Stimulated activated CD8-positive, alpha-beta memory T cell treated with anti-CD3 and anti-CD28 coated beads, Interleukin-12 subunit alpha, Interleukin-12 subunit beta, amount 100 ng/mL, for 24 hours (primary cell): ENCODE results near the gene PPP1R11.

Source experiments
- DNase-seq: peaks from one replicate; pipeline ENCODE4 v3.0.0-alpha.2; 2020; ENCODE audit errors: extremely low read depth

PPP1R11 gene

DNA sequence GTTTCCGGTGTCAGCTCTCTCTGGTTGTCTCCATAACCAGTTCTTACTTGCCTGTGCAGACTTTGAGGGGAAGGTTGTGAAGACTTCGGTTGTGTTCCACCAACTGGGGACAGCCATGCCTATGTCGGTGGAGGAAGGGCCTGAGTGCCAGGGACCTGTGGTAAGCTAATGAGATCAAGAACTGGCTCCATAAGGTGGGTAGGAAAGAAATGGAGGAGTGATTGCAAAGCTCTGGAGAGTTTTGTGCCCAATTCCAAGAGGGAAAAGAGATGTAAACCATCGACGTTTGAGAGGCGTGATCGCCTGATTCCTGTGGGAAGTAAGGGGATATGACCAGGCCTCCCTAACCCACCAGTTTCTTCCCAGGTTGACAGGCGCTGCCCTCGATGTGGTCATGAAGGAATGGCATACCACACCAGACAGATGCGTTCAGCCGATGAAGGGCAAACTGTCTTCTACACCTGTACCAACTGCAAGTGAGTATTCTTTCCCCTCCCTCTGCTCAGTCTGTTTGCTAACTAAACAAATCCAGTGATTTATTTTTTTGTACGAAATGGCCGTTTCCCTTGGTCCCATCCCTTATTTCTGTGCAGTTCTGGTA, 5.0 kb upstream of the PPP1R11 start:
- DNase-seq = no peak

DNA sequence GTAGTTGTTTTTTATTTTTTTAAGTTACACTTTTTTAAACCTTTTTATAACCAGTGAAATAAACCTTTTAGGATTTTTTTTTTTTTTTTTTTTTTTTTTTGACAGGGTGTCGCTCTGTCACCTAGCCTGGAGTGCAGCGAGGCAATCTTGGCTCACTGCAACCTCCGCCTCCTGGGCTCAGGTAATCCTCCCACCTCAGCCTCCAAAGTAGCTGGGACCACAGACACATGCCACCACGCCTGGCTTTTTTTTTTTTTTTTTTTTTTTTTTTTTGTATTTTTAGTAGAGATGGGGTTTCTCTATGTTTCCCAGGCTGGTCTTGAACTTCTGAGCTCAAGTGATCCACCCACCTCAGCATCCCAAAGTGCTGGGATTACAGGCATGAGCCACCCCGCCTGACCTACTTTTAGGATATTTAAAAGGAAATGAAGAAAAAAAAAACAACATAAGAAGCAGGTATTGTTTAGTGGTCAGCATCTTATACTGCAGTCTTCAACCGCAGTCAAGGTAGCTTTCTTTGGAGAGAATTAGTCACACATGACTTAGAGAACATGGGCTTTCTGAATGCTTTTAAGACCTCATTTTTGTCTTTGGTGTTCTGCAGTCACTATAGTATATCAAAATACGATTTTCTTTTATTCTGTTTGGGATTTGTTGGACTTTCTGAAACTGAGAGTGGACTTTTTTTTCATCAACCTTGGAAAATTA, 4.4 kb upstream of the PPP1R11 start:
- no peak for DNase-seq

DNA sequence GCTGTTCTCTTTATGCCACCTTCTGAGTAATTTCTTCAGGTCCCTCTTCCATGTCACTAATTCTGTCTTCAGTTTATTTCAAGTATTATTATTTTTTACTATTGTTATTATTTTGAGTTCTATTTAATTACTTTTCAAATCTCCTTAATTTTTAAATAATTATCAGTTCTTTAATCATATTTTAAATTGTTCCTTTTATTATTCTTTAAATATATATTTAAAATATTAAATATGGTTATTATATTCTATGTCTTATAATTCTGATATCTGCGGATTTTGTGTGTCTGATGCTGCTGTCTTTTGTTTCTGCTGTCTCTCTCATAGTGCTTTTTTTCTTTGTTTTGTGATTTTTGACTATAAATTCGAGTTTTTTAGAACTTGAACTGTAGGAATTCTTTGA, 3.7 kb upstream of the PPP1R11 start:
- DNase-seq = no peak

DNA sequence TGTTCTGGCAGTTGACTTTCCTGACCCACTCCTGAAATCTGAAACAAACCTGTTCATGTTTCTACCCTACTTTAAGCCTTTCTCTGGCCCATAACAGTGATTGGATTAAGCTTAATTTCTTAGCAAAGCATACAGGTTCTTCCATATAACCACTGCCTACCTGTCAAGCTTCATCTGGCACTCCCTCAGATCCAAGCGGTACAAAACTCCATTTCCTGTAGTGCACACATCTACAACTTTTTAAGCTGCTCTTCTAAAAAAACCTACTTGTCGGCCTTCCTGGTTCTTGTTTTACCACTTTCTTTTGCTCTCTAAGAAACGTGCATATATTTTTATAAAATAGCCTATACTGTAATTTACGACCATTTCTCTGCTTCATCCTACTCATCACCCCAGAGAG, 916 bp upstream of the PPP1R11 start:
- no peak for DNase-seq

DNA sequence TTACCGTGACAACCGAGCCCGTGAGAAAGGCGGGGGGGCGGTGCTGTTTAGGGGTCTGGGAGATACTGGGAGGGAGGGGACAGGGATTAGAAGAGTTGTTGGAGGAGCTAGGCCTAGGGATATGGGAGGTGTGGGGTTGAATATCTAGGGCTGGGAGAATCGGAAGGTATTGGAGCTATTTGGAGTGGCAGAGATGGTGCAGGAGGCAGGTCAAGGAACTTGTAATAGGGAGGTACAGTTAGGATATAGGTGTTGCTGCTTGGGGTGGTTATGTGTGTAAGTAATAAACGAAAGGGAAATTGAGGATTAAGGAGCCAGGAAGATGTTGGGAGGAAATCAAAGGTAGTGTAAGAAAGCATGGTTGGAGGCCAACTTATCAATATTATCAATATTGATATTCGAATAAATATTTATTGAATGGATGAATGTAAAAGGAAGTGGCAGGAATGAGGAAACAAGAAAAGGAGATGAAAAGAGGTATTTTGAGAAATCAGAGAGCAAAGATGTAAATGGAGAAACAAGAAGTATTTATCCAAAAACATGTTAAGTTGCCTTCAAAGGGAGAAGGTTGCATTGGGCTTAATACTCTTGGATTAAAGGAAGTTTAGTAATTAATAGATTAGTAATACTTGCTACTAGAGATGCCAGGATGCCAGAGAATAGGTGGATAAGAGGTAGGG, 602 bp downstream of the PPP1R11 start:
- no peak for DNase-seq

DNA sequence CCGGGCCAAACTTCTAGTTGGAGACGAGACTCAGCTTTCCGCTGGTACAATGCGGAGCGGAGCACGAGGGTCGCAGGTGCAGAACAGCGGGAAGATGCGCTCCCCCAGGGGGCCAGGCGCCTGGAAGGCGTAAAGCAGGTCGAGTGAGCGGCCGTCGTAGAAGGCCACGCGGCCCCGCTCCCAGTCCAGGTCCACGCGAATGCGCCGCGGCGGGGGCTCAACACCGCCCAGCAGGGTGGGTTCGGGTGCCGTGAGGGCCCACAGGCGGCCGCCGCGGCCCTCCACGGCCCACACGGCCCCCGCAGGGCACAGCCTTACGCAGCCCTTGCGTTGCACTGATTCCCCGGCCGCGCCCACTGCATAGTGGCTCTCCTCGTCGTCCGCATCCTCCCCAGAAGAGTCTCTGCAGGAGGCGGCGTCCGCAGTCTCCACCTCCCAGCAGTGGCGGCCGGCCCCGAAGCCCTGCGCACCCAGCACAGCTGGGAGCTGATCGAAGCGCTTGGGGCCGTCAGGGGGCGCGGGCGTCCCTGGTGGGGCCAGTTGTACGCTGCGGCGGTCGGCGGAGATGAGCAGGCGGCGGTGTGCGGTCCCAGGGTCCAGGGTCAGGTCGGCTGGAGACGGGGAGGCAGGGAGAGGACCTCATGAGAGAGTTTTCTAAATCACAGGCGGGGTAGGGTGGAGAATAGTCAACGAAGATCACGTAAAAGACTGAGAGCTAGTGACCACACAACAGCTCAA, 4.3 kb downstream of the PPP1R11 start:
- no peak for DNase-seq

DNA sequence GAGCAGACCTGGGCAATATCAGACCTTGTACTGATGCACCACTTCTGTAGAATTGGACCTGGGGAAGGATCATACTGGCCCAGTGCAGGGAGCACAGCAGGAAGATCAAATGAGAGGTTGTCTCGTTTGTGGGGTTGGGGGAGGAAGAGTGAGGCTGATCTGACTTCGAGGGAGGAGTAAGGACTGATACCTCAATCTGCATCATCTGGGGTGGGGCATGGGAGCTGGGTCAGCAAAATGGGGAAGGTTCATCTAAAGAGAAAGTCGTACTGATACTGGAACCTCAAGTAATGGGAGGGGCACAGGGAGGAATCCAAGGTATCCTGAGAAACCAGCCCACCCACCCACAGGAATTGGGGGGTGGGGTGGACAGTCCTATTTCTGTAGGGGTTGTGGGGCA, 4.9 kb downstream of the PPP1R11 start:
- DNase-seq = no peak

DNA sequence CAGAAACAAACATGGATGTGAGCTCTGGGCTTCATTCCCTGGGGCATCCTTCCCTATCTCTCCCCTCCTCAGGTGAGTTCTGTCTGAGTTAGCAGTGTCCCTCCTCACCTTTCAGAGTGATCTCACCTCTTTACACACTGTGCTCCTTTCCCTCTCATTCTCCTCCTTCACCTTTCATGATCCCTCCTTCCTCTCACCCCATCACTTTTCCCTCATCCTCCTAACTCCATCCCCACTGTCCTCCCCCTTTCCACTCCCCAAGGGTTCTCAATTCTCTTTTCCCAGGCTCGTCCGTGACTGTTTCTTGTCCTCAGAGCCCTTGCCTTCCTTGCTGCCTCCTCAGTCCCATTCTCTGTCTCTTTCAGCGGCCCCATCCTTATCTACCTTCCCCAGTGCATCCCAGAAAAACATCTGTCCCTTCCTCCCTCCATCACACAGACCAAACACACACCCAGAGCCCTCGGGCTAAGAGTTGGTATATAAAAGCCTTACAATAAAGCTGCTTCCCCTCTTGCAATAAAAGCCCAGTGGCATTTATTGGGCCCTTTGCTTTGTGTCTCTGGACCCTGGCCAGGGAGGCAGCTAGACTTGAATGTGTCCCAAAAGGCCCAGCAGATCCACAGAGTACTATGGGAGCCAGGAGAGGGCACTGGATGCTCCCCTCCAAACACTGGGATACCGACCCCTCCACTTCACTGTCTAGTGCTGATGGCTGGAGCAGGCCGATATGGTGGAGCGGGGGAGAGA, 6.7 kb downstream of the PPP1R11 start:
- DNase-seq = no peak

DNA sequence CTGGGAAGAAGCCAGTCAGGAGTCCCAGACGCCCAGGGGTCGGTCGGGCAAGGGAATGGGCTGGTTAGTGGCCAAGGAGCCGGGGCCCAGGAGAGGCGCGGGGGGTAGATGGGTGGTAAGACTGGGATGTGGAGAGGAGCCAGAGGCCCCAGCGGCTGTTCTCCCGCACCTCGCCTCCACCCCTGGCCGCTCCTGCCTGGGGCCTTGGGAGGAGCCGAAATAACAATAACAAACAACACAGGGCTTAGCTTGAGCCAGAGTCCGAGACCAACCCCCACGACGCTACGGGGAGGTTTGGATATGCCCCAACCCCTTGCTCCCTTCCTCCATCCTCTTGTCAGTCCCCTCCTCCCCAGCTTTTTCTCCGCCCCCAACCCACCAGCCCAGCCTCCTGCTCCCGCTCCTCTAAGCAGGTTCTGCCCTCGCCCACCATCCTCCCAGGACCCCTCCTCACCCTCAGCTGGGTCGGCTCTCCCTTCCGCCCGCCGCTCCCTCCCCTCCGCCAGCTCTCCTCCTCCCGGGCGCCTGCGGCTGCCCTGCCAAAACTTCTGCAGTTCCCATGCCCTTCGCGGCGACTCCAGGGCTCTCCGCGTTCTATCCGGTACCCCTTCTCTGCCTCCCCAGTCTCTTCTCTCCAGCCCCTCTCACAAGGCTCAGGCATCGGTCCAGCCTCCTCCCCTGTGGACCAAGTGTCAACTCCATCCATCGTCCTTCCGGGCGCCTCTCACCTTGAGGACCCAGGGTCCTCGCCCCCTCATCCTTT, 7.5 kb downstream of the PPP1R11 start:
- DNase-seq = no peak

DNA sequence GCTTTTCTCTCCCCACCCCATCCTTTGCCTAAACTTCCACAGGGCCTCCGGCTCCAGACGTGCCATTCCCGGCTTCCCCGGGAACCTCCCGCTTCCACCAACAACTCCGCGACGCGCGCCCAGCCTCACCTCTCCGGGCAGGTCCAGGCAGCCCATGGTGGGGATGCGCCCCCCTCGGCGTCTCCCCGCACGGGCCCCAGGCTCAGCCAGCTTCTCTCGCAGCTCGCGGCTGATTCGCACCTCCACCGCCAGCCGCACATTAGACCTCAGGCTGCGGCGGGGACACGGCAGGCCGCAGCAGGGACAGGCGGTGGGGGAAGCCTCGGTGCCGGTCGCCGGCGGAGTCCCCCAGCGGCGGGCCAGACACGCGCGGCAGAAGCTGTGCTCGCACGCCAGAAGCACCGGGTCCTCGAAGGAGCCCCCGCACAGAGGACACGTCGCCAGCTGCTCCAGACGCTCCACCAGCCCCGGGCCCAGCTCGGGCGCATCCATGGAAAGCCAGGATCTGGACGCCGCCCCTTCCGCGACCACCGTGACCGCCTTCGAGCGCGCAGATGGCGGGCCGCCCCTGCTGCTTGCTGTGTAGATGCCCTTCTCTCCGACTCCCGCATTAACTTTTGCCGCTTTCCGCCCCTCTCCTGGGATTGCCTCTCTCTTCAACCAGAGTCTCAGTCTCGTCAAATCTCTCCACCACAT, 8.2 kb downstream of the PPP1R11 start, which contains the start of gene RNF39:
Gene RNF39 (minus strand): TSS at position 676 of the 696 bp plus-strand sequence. CDS start 184 bp downstream, at position 492.
- no peak for DNase-seq

DNA sequence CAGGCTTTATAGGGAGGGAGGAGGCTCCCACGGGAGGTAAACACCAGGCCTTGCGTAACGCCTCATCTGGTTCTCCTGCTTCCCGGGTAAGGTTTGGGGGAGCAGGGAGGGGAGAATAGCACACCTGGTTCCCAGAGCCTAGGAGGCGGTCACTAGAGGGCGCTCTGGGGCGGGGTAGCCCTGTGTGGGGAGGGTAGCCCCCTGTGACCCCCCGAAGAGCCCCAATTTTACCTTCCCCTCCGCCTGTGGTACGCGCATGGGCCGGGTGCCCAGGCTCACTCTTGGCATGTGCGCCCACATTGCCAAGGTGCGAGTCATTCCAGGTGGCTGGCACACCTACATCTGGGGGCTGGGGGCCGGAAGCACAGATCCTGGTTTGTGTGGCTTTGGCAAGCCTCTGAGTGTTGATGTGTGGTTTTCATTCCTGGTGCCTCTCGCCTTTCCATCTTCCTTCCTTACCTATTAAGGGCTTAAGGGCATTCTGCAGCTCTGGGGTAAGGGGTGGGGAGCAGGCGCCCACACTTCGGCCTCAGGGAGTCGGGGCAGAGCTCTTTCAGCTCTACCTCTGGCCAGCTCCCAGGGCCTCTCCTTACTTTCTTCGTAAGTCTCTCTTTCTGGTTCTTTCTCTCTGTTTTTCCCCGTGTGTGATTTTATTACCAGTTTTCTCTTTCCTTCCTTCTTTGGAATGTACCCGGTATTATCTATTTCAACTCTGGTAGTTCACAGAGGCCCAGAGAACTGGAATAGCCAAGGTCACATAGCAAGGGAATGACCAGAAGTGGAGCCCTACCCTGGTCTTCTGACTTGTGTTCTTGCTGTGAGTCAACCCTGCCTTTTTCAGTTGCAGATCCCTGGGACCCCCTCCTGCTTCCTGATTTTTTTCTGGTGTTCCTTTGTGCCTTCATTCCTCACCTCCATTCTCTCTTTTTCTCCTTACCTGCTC, 9.1 kb downstream of the PPP1R11 start:
- no peak for DNase-seq

DNA sequence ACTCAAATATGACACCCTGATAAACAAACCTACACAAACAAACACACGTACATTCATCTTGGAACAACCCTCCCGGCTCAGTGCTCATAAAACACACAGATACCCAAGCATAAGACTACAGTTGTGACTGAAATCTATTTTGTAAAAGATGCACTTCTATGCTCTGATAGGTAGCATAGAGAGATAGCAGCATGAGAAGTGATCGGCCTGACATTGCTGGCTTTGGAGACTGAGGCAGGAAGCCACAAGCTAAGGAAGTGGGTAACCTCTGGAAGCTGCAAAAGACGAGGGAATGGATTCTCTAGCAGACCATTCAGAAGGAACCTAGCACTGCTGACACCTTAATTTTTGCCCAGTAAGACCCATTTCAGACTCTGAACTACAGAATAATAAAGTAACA, 10.2 kb downstream of the PPP1R11 start:
- no peak for DNase-seq

DNA sequence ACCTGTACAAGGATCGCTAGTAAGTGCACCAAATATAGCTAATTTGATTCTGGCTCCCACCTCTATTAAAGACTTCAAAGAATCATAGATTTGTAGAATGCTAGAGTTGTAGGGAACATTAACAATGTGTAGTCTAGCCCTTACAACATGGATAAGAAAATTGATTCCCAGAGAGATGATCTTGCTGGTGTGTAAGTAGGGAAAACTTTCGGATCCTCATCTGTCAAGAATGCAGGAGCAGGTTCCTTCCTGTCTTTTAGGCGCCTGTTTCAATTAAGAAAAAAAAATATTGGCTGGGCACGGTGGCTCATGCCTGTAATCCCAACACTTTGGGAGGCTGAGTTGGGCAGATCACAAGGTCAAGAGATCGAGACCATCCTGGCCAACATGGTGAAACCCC, 20.9 kb downstream of the PPP1R11 start:
- DNase-seq = no peak

DNA sequence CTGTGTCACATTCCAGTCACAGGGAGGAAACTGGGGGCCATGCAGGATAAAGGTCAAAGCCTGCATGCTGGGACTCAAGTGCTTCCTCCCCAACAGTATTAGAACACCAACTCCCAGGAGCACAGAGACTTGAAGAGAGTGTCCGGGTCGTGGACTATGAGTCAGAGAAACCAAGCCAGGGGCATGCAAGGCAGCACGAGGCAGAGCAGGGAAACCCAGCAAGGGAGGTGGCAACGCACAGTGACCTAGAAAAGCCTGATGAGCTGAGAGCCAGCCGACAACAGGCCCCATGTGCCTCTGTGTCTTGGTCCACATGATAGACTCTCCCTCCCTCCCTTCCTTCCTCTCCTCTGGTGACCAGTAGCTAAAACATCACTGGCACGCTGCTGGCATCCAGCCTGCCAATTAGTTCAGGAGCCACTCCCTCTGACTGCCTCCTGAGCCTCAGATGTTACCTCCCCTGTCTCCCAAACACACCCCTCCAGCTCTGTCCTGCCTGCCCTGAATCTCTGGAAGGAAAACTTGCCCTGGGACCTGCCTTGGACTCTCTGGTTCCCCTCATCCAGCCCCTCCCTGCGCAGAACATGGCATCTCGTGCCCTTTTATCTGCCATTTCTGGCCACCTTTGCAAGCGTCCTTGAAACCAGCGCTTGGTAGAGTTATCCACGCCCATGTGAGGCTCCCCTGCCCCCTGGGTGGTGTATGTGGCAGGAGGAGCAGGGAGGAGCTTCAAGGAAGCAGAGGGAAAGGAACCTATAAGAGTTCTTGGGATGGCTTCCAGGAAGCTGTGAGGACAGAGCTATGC, 24.8 kb downstream of the PPP1R11 start:
- no peak for DNase-seq

DNA sequence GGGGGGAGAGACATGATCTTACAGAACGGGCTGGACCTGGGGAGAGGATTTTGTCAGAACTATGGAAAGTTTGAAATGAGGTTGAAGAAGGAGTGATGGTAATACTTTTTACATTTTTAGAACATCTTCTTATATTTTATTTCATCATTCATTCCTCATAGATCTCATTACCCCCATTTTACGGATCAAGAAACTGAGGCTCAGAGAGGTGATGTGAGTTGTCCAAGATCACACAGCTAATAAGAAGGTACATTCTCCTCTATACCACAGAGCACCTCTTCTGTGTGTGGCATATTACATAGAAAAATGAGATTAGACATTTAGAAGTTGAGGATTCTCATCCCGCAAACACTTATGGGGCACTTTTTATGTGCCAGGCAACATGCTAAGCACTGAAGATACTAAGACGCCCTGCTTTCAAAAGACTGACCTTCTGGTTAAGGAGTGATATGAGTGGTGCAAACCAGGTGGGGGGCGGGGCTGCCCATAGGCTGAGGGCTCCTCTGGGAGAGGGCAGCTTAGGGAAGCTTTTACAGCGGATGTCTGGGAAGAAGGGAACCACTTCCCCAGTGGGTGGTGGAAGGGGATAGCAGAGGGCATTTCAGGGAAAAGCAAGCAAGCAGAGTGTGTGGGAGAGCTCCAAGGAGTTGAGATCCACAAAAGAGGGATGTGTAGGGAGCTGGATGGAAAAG, 26.0 kb downstream of the PPP1R11 start:
- DNase-seq = no peak

DNA sequence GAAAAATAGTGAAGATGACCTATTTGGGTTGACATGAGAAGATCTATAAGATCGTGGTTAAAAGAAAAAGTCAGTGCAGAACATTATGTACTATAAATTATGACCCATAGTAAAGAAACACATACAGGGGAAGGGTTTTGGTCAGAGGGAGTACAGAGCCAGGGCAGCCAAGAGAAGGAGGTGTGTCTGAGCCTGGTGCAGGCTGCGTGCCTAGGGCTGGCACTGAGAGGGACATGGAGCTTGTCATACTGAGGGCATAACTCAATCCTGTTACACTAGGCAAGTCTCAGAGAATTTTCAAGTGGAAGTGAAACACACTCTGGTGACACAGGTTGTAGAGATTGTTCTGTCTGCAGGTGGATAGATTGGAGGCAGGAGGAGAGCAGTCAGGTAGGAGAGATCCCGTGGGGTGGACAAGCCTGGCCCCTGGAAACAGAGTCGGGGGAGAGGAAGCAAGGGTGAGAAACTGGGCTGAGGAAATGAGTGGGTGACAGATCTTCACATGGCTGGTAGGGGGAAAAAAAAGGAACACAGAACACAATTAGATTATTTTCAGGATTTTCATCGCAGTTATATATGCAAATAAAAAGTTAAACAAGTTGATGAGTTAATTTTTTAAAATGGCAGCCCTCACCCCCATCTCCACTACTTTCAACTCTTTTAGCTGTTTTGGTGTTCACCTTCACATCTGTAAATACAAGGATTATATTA, 27.1 kb downstream of the PPP1R11 start:
- no peak for DNase-seq

DNA sequence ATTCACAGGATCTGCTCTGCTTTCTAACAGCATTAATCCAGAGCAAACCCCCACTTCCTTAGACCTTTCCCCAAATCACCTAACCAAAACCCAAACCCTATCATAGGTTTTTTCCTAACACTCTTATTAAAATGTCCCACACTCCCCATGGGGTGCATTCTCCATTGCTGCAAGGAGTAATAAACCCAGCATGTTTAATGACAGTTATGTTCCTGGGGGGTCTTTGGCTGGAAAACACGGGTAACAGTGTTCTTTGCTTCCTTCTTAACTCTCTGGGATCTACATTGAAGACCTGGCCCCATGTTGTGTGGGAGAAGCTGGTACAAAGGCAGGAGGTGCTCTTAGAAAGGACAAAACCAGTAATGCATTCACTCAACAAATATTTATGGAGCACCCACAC, 29.8 kb downstream of the PPP1R11 start:
- no peak for DNase-seq
